ENCODE measurements around the gene ESPL1. TPM values are rescaled to one million over a fixed set of nuclear protein-coding genes. Genes with fewer than 3 reads are reported as not detected.
A peak's percentile ranks its signal among the peaks of the same experiment; 100 is the strongest.
"Not testable (repeated sequence)": the region's sequence is repeated elsewhere in the genome, so short reads cannot be mapped to it uniquely, and the experiment has no call there.

Gene ESPL1
- total RNA-seq, 2 donors from 2014 or later: 0.55 to 6.1 TPM

GRCh38 chr12:53295891-53296219 is 27.8 kb downstream of the ESPL1 start:
- peak overlapping the region; percentile 77 to 79 for H3K27ac ChIP-seq
- peaks cover 0 to 7% of the 10 kb centered on the region in 2 donors for H3K36me3 ChIP-seq
- no peaks in the 10 kb centered on the region for H3K9me3 ChIP-seq
- TF ChIP-seq POLR2A (IDR thresholded peaks at IDR 0.05): no peak
- no peak for TF ChIP-seq POLR2AphosphoS5 (IDR thresholded peaks at IDR 0.05)
- H3K4me3 ChIP-seq: peak overlapping the region; percentile 58 to 87
- WGBS: 2% methylated on average over 12 of the region's 12 CpGs
- no peak for DNase-seq (ENCODE audit: low spot score)
- intact Hi-C loops (cut with DNase I): loop anchor here (5.0 kb wide), 1 partner anchor 44 kb away; a partner anchor contains a TSS
- no peaks in the 10 kb centered on the region for H3K27me3 ChIP-seq (replicated peaks; ENCODE audit: insufficient read depth)
- H3K4me1 ChIP-seq (replicated peaks): peaks cover 6% of the 10 kb centered on the region

DNA sequence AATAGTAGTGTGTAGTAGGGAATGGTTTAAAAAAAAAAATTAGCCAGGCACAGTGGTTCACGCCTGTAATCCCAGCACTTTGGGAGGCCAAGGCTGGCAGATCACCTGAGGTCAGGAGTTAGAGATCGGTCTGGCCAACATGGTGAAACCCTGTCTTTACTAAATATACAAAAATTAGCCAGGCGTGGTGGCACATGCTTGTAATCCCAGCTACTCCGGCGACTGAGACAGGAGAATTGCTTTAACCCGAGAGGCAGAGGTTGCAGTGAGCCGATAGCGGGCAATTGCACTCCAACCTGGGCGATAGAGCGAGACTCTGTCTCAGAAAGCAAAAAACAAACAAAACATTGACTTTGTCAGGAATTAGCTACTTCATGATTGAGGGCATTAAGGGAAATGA is 29.0 kb downstream of the ESPL1 start:
- not testable (repeated sequence) for H3K27ac ChIP-seq; H3K9me3 ChIP-seq; H3K4me1 ChIP-seq (replicated peaks); H3K27me3 ChIP-seq (replicated peaks; ENCODE audit: insufficient read depth); DNase-seq (ENCODE audit: low spot score); H3K4me3 ChIP-seq; H3K36me3 ChIP-seq
- WGBS: 92% methylated on average over 10 of the region's 10 CpGs
- intact Hi-C loops (cut with DNase I): loop anchor here (5.0 kb wide), 1 partner anchor 45 kb away; a partner anchor contains a TSS

DNA sequence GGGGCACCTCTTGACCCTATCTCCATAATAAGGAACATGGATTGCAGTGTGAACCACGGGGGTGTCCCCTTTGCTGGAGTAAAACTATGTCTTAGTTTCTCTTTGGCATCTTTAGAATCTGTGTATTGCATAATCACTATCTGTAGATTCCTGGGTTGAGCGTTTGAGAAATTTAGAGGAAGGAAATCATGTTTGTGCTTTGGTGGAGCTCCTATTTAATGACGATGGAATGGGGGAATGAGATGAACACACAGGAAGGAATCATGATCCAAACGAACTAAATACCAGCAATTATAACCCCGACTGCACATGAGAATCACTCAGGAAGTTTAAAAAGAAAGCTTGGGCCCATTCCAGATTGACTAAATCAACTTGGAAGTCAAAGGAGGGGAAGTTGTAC is 30.1 kb downstream of the ESPL1 start:
- no peak overlapping the region for H3K27ac ChIP-seq
- intact Hi-C loops (cut with DNase I): loop anchor here (5.0 kb wide), 1 partner anchor 46 kb away; a partner anchor contains a TSS
- H3K4me1 ChIP-seq (replicated peaks): peaks cover 9% of the 10 kb centered on the region
- TF ChIP-seq POLR2AphosphoS5 (IDR thresholded peaks at IDR 0.05): no peak
- TF ChIP-seq, protein P1, sequence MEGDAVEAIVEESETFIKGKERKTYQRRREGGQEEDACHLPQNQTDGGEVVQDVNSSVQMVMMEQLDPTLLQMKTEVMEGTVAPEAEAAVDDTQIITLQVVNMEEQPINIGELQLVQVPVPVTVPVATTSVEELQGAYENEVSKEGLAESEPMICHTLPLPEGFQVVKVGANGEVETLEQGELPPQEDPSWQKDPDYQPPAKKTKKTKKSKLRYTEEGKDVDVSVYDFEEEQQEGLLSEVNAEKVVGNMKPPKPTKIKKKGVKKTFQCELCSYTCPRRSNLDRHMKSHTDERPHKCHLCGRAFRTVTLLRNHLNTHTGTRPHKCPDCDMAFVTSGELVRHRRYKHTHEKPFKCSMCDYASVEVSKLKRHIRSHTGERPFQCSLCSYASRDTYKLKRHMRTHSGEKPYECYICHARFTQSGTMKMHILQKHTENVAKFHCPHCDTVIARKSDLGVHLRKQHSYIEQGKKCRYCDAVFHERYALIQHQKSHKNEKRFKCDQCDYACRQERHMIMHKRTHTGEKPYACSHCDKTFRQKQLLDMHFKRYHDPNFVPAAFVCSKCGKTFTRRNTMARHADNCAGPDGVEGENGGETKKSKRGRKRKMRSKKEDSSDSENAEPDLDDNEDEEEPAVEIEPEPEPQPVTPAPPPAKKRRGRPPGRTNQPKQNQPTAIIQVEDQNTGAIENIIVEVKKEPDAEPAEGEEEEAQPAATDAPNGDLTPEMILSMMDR (IDR thresholded peaks at IDR 0.05): no peak
- H3K9me3 ChIP-seq: no peaks in the 10 kb centered on the region
- 69% methylated on average over 5 of the region's 5 CpGs for WGBS
- no peaks in the 10 kb centered on the region for H3K27me3 ChIP-seq (replicated peaks; ENCODE audit: insufficient read depth)
- peaks cover 0 to 7% of the 10 kb centered on the region in 2 donors for H3K36me3 ChIP-seq
- DNase-seq (ENCODE audit: low spot score): no peak
- H3K4me3 ChIP-seq: no peak overlapping the region

DNA sequence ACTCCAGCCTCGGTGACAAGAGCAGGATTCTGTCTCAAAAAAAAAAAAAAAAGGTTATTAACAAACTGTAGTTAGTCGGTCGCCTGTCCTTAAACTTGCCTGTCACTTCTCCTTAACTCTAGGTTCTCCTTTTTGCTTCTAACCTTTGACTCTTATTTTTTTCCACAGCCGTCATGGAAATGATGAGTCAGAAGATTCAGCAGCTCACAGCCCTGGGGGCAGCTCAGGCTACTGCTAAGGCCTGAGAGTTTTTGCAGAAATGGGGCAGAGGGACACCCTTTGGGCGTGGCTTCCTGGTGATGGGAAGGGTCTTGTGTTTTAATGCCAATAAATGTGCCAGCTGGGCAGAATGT is 31.0 kb downstream of the ESPL1 start:
- Histone ChIP-seq H3K27me3 (replicated peaks; ENCODE audit: insufficient read depth) (no peaks in the 10 kb centered on the region), H3K36me3 (peaks cover 0 to 7% of the 10 kb centered on the region in 2 donors), H3K4me3 (peak overlapping the region in 1 of 2 donors; percentile 75), H3K27ac (peak overlapping the region in 1 of 2 donors; percentile 54), H3K9me3 (no peaks in the 10 kb centered on the region), H3K4me1 (replicated peaks) (peaks cover 9% of the 10 kb centered on the region)
- intact Hi-C loops (cut with DNase I): loop anchor here (5.0 kb wide), 1 partner anchor 47 kb away; a partner anchor contains a TSS
- 62% methylated on average over 5 of the region's 5 CpGs for WGBS
- TF ChIP-seq POLR2AphosphoS5 (IDR thresholded peaks at IDR 0.05) (no peak), POLR2A (IDR thresholded peaks at IDR 0.05) (no peak)
- TF ChIP-seq, protein P1 (IDR thresholded peaks at IDR 0.05): no peak
- no peak for DNase-seq (ENCODE audit: low spot score)

DNA sequence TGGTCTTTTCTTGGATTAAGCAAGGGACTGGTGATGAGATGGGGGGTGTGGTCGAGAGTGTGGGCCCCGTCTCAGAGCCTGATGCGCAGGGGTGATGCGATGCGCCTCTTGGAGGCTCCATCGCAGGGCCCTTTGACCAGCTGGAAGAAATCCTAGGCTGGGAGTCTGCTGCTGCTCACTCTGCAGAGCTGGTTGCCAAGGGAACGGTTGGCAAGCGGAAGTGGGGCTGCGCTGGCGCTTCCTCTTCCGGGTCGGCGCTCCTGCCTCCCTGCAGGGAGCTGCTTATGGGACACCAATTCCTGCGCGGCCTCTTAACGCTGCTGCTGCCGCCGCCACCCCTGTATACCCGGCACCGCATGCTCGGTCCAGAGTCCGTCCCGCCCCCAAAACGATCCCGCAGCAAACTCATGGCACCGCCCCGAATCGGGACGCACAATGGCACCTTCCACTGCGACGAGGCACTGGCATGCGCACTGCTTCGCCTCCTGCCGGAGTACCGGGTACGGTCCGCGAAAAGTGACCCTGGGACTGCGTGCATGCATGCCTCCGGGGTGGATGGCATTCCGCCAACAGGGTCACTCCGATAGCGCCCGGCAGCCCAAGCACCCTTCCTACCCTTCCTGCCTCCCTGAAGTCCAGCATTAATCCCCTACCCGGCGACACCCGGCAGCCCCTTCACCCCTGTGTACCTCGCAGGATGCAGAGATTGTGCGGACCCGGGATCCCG is 31.5 kb downstream of the ESPL1 start, which contains the start of gene MYG1:
TSS of gene MYG1 (plus strand) at position 242 of the 727 bp plus-strand sequence. CDS start at position 285, 43 bp downstream.
- DNase-seq (ENCODE audit: low spot score): peak; percentile 75
- 1% methylated on average over 49 of the region's 51 CpGs for WGBS
- H3K36me3 ChIP-seq: peaks cover 0 to 7% of the 10 kb centered on the region in 2 donors
- peaks cover 9% of the 10 kb centered on the region for H3K4me1 ChIP-seq (replicated peaks)
- peak within 1 kb of the TSS; percentile 56 to 75 for H3K4me3 ChIP-seq
- peak; percentile 75 for TF ChIP-seq POLR2AphosphoS5 (IDR thresholded peaks at IDR 0.05)
- peak; percentile 20 for TF ChIP-seq POLR2A (IDR thresholded peaks at IDR 0.05)
- TF ChIP-seq, protein P1 (IDR thresholded peaks at IDR 0.05): peak in 3 of 4 experiments; percentile 9 to 42 (median 41)
- H3K27me3 ChIP-seq (replicated peaks; ENCODE audit: insufficient read depth): no peaks in the 10 kb centered on the region
- peak within 1 kb of the TSS in 1 of 2 donors; percentile 54 for H3K27ac ChIP-seq
- intact Hi-C loops (cut with DNase I): loop anchor here (5.0 kb wide), 1 partner anchor 47 kb away; a partner anchor contains a TSS
- H3K9me3 ChIP-seq: no peaks in the 10 kb centered on the region

Measured in prostate gland (tissue), 2 donors.